Liver (tissue), 9 donors: ENCODE measurements around the gene HYAL3. TPM values are rescaled to one million over a fixed set of nuclear protein-coding genes. Genes with fewer than 3 reads are reported as not detected.

ENCODE experiments used
- DNase-seq: peaks from one replicate; pipeline ENCODE4 v3.0.0-alpha.2; 2017; ENCODE audit warnings: low spot score
- H3K27ac ChIP-seq, 2 donors: one replicate each; pipeline ENCODE4 v1.7.0; 2013; ENCODE audit warnings: inconsistent platforms in 2 of 2, low read length in 2 of 2, control low read depth in 1 of 2, low read depth in 1 of 2, mild to moderate bottlenecking in 1 of 2
- H3K27me3 ChIP-seq, 4 donors: one replicate each; pipeline versions ENCODE4 v1.6.1 to v1.7.0; 2013; ENCODE audit warnings: low read length in 3 of 4, inconsistent platforms in 1 of 4, mild to moderate bottlenecking in 1 of 4, moderate library complexity in 1 of 4; ENCODE audit not compliant: control insufficient read depth in 4 of 4, insufficient read depth in 4 of 4
- H3K36me3 ChIP-seq, 4 donors: one replicate each; pipeline versions ENCODE4 v1.6.1 to v1.7.0; 2013; ENCODE audit warnings: low read length in 3 of 4, mild to moderate bottlenecking in 3 of 4, low read depth in 1 of 4, moderate library complexity in 1 of 4; ENCODE audit not compliant: control insufficient read depth in 4 of 4, insufficient read depth in 3 of 4
- H3K4me1 ChIP-seq, 4 donors: one replicate each; pipeline versions ENCODE4 v1.6.1 to v1.7.0; 2013; ENCODE audit warnings: low read length in 3 of 4, mild to moderate bottlenecking in 3 of 4, moderate library complexity in 1 of 4; ENCODE audit not compliant: control insufficient read depth in 4 of 4, insufficient read depth in 4 of 4
- H3K4me3 ChIP-seq, 3 donors: one replicate each; pipeline versions ENCODE4 v1.6.1 to v1.7.0; 2013; ENCODE audit warnings: low read length in 3 of 3, control low read depth in 1 of 3, low read depth in 1 of 3, mild to moderate bottlenecking in 1 of 3
- H3K9ac ChIP-seq, 2 donors: one replicate each; pipeline ENCODE4 v1.7.0; 2013; ENCODE audit warnings: low read length in 2 of 2, mild to moderate bottlenecking in 2 of 2, moderate library complexity in 2 of 2, control low read depth in 1 of 2, low read depth in 1 of 2
- H3K9me3 ChIP-seq, 4 donors: one replicate each; pipeline versions ENCODE4 v1.6.1 to v1.7.0; 2013; ENCODE audit warnings: low read length in 3 of 4; ENCODE audit not compliant: control insufficient read depth in 4 of 4
- ATF3 ChIP-seq: IDR thresholded peaks from 2 replicates; pipeline ENCODE4 v1.6.1; 2016; ENCODE audit warnings: antibody characterized with exemption
- CTCF ChIP-seq: fragments of 150-350 bp; IDR thresholded peaks from 2 replicates; pipeline ENCODE4 v1.5.1; 2017; ENCODE audit warnings: improper control_type of control experiment, low read depth, low read length; ENCODE audit not compliant: missing input control
- EGR1 ChIP-seq, 2 donors: IDR thresholded peaks; 2 replicates each; pipeline ENCODE4 v1.6.1; 2016 to 2018; ENCODE audit warnings: antibody characterized with exemption in 2 of 2, low read depth in 2 of 2
- FOXA1 ChIP-seq: IDR thresholded peaks from 2 replicates; pipeline ENCODE4 v1.6.1; 2016; ENCODE audit warnings: antibody characterized with exemption
- FOXA2 ChIP-seq: IDR thresholded peaks from 2 replicates; pipeline ENCODE4 v1.6.1; 2016; ENCODE audit warnings: antibody characterized with exemption
- GABPA ChIP-seq, 2 donors: IDR thresholded peaks in 1 of 2; conservative IDR thresholded peaks in 1 of 2; 2 replicates each; pipeline ENCODE4 v1.6.1; 2016; ENCODE audit warnings: antibody characterized with exemption in 2 of 2, mild to moderate bottlenecking in 1 of 2, moderate library complexity in 1 of 2
- HNF4A ChIP-seq, 2 donors: conservative IDR thresholded peaks; 2 replicates each; pipeline ENCODE4 v1.6.1; 2016; ENCODE audit warnings: antibody characterized with exemption in 2 of 2, mild to moderate bottlenecking in 2 of 2
- HNF4G ChIP-seq: IDR thresholded peaks from 2 replicates; pipeline ENCODE4 v1.6.1; 2016; ENCODE audit warnings: antibody characterized with exemption
- JUND ChIP-seq, 2 donors: IDR thresholded peaks; 2 replicates each; pipeline ENCODE4 v1.6.1; 2016; ENCODE audit warnings: antibody characterized with exemption in 2 of 2
- MAX ChIP-seq: IDR thresholded peaks from 2 replicates; pipeline ENCODE4 v1.6.1; 2016; ENCODE audit warnings: antibody characterized with exemption
- NR2F2 ChIP-seq: IDR thresholded peaks from 2 replicates; pipeline ENCODE4 v1.6.1; 2016; ENCODE audit warnings: antibody characterized with exemption
- RAD21 ChIP-seq, 2 donors: IDR thresholded peaks; 2 replicates each; pipeline ENCODE4 v1.6.1; 2016; ENCODE audit warnings: antibody characterized with exemption in 2 of 2, mild to moderate bottlenecking in 2 of 2
- REST ChIP-seq: IDR thresholded peaks from 2 replicates; pipeline ENCODE4 v1.6.1; 2016; ENCODE audit warnings: antibody characterized with exemption, mild to moderate bottlenecking
- RXRA ChIP-seq, 2 donors: IDR thresholded peaks; 2 replicates each; pipeline ENCODE4 v1.6.1; 2017 to 2018; ENCODE audit warnings: antibody characterized with exemption in 2 of 2, mild to moderate bottlenecking in 1 of 2
- SP1 ChIP-seq: IDR thresholded peaks from 2 replicates; pipeline ENCODE4 v1.6.1; 2018; ENCODE audit warnings: antibody characterized with exemption, mild to moderate bottlenecking
- TAF1 ChIP-seq: conservative IDR thresholded peaks from 2 replicates; pipeline ENCODE4 v1.6.1; 2016; ENCODE audit warnings: antibody characterized with exemption, mild to moderate bottlenecking
- YY1 ChIP-seq: IDR thresholded peaks from 2 replicates; pipeline ENCODE4 v1.6.1; 2016; ENCODE audit warnings: antibody characterized with exemption, mild to moderate bottlenecking
- ZBTB33 ChIP-seq: IDR thresholded peaks from 2 replicates; pipeline ENCODE4 v1.6.1; 2016; ENCODE audit warnings: antibody characterized with exemption
- WGBS: extraction: QIAGEN DNeasy Blood & Tissue Kit; methylation state at CpG from one replicate; pipeline ENCODE4 v1.1.7; 2013; 5-methylcytosine and 5-hydroxymethylcytosine counted together
- polyA plus RNA-seq, 2 donors: library from polyadenylated mRNA; stranded (reverse) in 1 of 2; unstranded in 1 of 2; fragments of 200-250 nt in 1 of 2; fragments of >200 nt in 1 of 2; fragmentation: Nextera tagmentation in 1 of 2; extraction: Ambion mirVana in 1 of 2; gene quantifications; one replicate each; pipeline versions ENCODE4 v1.2.1 to v1.2.3, GENCODE V29; 2013 to 2015
- total RNA-seq, 2 donors: library from RNA; depleted of rRNA; stranded (reverse); fragments of >200 nt; gene quantifications; one replicate each; pipeline ENCODE4 v1.2.3, GENCODE V29; 2014
- donor health status: healthy.
- donor health status: healthy.
- donor health status: healthy.
- donor health status: healthy.
- donor health status: healthy.

Gene HYAL3
- total and polyA plus RNA-seq, 4 donors = 1.8 to 6.6 (median 2.0) TPM

GRCh38 chr3:50254577-50255250, 44.5 kb downstream of the HYAL3 start:
- Histone ChIP-seq H3K9me3 (no peaks in the 10 kb centered on the region), H3K9ac (no peak overlapping the region), H3K27ac (peak overlapping the region; percentile 83 to 96), H3K27me3 (no peaks in the 10 kb centered on the region), H3K36me3 (peaks cover 14 to 26% (median 21%) of the 10 kb centered on the region in 4 donors), H3K4me3 (no peak overlapping the region), H3K4me1 (peaks cover 10 to 45% (median 26%) of the 10 kb centered on the region in 4 donors)
- DNase-seq = no peak
- no peak for TF ChIP-seq HNF4G
- TF ChIP-seq ZBTB33 = no peak
- TF ChIP-seq FOXA2 = no peak
- TF ChIP-seq ATF3 = no peak
- no peak for TF ChIP-seq FOXA1
- TF ChIP-seq CTCF = no peak
- peak in 1 of 2 donors; percentile 6 for TF ChIP-seq RXRA (IDR thresholded peaks at IDR 0.05)
- TF ChIP-seq YY1 = no peak
- TF ChIP-seq JUND (IDR thresholded peaks at IDR 0.05) = peak in 1 of 2 donors; percentile 32
- no peak for TF ChIP-seq TAF1
- peak in 1 of 2 donors; percentile 77 for TF ChIP-seq GABPA (IDR thresholded peaks at IDR 0.05 in 1 of 2, conservative IDR thresholded peaks at IDR 0.05 in 1 of 2)
- no peak for TF ChIP-seq REST
- no peak for TF ChIP-seq NR2F2
- TF ChIP-seq SP1 = peak; percentile 38
- no peak for TF ChIP-seq HNF4A (conservative IDR thresholded peaks at IDR 0.05)
- no peak for TF ChIP-seq RAD21 (IDR thresholded peaks at IDR 0.05)
- TF ChIP-seq MAX = no peak
- TF ChIP-seq EGR1 (IDR thresholded peaks at IDR 0.05; ENCODE audit: low read depth in 2 of 2) = no peak
- 78% methylated on average over 8 of the region's 8 CpGs for WGBS
